Superior temporal gyrus (tissue), 1 donor: ENCODE measurements around the gene GPX8.

Experiments
- DNase-seq: peaks from one replicate; pipeline ENCODE4 v3.0.0-alpha.2; 2016; ENCODE audit errors: extremely low spot score

GPX8 gene

DNA sequence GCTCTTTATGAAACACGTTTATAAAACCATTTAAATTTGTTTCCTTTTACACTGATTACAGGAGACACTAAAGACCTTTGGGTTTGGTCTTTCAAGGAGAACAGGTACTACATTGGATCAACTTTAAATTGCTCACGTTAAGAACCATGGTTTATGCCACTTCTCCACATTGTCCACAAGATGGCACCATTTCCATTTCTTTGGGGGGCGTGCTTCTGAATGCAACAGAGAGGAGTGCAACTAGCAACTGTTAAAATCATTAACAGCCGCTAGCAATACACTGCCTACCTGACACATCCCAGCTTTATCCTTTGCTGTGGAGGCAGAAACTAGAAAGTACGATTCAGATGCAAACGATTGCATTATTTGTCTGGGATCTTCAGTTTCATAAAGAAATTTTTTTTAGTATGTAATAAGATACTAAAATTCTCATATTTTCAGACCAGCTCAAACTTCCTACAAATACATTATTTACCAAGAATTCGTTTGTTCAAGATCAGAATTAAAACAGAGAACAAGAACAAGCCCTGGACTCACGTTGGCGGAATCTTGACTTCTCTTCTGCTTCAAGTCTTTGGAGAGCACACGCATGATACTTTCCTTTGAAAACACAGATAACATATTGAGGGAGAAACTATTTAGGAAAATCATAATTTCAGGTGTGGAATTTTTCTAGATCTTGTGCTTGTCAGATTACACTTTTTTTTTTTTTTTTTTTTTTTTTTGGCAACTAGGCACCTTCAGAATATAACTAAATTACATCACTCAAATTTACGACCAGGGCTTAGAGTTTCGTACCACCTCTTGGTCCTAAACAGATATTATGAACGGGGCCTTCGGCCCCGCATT, 12.3 kb downstream of the GPX8 start:
- DNase-seq: peak; percentile 92

DNA sequence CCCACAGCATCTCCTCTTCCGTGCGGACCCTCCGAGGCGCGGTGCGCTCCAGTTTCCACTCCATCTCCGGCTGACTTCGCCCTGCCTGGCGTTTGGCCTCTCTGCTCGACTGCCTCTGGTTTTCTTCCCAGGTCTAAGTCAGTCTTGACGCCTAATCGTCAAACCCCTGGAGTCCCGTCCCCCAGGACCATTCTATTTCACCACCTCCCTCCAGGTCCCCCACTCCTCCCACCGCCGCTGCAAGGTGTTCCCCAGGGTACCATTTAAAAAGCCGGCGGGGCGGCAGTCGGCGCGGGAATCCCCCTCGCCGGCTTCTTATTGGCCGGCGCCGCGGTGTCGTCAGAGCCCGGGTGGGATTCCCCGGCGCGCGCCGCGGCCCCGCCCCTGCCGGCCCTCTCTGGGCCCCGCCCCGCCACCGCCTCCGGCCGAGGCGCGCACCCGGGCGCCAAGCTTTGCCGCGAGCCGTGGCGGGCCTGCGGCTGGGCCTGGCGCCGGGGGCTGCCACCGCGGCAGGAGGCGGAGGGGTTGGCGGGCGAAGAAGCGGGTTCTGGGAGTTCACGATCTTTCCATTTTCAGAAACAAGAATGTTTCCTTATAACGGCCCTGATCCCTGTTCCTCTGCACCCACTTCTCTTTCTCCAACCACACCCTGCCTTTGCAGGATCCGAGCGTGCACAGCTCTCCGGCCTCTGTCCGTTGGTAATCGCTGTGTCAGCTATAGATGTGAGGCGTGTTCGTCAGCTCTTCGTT, 13.1 kb downstream of the GPX8 start, which contains the start of gene CDC20B:
CDC20B (minus strand) TSS at position 241 of the 750 bp plus-strand sequence; CDS start at position 64, 177 bp downstream.
- no peak for DNase-seq

DNA sequence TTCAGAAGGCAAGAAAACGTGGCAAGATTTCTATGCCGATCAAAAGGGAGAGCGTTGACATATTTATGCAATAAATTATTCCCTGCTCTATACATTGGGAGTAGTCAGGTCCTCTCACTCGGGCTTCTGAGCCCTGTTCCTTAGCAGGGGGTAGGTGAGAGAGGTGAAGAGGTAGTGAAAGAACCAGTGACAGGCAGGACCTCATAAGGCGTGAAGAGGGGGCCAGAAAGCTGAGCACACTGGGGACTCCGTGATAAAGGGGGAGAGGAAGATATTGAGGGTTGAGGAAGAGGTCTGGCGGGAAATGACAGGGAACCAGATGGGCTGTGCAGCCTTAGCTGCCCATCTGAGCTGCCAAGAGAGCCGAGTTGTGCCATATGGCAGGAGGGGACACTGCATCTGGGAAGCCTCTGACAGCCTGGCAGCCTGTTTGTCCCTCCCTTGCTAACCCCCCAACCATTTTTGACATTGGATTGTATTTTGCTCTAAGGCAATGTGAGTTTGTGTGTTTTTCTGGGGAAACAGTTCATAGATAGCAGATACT, 13.8 kb downstream of the GPX8 start:
- DNase-seq: peak; percentile 29

DNA sequence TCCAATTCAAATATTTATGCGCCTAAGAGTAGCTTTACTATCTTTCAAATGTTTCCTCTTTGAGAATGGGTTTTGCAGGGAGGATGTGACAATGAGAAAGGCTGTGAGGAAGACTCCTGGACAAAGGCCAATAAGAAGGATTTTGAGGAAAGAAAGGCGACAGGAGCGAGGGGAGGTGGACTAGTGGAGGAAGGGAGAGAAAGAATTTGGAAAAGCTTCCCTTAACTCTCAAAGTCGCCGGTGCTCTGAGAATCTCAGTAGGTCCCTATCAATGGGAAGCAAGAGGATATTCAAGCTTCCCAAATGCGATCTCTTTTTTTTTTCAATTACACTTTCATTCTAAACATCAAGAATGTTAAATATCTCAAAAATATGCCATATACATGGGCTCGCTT, 15.8 kb downstream of the GPX8 start:
- DNase-seq: no peak

DNA sequence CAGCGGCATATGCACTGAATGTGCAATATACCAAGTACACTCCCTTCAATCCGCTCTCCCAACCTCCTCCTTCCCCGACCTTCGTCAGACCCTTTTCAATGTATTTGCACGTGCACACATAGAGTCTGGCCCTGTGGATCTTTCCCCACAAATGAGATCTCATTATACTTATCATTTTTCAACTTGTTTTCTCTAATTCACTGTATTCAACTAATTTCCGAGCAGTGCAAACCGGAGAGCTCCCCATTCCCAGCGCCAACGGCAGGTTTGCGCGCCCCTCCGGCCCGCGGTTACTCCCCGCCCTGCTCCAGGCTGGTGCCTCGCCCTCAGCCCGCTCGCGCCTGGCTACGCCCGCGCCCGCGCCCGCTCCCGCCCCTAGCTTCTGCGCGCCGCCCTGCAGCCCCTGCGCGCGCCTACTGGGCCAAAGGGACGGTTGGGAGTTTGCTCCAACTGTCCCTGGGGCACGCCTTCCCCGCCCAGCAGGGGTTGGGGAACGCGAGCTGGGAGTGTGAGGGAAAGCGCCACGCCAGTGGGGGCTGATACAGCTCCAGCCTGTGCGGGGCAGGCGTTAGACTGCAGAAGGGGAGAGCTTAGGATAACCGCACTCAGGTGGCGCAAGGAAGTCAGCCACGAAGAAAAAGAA, 16.3 kb downstream of the GPX8 start:
- no peak for DNase-seq

DNA sequence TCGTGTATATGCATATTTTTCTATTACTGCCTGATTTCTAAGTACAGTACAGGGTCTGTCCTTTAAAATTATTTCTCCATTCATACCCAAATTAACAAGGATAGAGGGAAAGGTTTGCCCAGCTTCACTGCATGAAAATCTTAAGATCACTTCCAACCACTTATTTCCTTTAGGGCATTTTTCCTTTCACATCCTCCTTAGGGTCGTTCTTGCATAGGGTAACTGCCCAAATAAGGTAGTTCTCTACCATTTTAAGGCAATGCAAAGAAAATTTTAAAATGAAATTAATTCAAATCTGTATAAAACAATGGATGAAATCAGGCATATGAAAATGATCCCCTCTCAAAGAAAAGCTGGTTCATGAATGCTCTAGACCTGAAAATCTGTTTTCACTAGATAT, 17.1 kb downstream of the GPX8 start:
- DNase-seq: no peak

DNA sequence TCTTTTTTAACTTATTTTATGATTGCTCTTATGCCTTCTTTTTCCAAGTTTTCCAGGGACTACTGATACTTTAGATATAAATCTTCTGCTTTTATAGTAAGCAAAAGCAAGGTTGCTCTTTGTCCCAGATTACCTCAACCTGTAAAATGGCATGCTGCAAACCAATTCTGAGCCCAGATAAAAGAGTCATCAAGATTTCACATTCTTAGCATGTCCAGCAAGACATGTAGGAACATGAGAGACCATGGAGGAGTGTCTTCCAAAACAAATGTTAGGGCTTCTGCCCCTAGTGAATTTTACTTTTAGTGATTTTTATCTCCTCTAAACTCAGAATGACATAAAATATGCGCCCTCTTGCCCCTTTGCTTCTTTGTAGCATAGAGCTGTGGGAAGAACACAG, 20.0 kb downstream of the GPX8 start:
- DNase-seq: no peak

DNA sequence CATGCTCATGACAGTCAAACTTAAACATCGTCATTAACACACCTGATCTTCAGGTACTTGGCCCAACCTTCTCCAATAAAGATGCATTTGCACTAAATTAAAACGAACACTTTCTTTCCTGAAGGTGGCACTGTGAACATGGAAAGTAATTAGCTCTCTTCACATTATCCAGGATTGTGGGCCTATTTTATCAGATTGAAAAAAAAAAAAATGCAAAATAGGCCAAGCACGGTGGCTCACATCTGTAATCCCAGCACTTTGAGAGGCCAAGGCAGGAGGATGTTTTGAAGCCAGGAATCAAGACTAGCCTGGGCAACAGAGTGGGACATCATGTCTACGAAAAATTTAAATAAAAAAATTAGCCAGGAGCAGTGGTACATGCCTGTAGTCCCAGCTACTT, 27.4 kb downstream of the GPX8 start:
- no peak for DNase-seq

DNA sequence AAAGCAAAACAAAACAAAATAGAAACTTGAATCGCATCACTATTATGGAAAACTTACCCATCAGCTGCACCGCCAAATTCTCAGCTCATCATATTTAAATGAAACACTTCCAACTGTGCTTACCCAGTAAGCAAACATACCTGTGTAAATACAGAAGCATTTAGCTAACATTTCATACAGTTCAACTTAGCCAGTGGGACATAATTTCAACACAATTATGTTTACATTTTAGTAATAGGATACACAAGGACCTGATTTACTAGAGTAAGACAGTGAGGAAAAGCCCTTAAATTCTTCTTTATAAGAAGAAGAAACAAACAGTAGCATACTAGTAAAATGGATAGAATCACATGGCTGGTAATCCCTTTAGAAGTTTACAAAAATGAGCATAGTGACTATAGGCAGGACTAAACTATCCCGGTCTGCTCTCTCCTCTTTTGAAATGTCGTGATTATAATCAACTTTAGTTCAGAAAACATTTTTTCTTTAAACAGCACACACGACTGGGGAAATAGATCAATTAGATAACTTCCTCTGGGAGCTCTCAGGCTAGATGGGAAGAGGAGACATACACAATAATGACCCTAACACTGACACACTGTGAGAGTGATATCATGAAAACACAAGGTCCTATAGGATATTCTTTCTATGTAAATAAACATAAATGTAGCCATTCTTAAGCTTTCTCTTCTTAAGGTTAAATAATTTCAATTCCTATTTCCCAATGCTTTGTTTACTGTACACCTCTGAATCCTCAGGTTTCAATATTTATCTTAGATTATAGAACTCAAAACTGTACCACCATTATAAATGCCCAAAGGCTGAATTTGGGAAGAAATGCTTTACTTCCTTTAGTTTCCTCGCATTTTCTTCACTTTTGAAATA, 28.9 kb downstream of the GPX8 start:
- no peak for DNase-seq

DNA sequence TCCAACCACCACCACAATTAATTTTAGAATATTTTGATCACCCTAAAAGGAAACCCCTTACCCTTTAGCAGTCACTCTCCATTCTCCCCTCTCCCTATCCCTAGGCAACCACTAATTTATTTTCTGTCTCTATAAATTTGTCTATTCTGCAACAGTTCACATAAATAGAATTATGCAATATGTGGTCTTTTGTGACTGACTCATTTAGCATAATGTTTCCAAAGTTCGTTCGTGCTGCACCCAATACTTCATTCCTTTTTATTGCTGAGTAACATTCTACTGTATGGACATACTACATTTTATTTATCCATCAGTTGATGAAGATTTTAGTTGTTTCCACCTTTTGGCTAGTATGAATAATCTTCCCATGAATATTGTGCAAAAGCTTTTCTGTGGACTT, 31.2 kb downstream of the GPX8 start:
- DNase-seq: no peak

DNA sequence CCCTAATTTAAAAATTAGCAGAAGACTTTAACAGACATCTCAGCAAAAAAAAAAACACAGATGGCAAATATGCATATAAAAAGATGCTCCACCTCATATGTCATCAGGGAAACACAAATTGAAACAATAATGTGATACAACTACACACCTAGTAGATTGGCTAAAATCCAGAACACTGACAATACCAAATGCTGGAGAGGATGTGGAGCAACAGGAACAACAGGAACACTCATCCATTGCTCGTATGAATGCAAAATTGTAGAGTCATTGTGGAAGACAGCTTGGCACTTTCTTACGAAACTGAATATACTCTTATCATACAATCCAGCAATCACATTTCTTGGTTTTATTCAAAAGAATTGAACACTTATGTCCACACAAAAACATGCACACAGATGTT, 45.0 kb downstream of the GPX8 start:
- DNase-seq: no peak

DNA sequence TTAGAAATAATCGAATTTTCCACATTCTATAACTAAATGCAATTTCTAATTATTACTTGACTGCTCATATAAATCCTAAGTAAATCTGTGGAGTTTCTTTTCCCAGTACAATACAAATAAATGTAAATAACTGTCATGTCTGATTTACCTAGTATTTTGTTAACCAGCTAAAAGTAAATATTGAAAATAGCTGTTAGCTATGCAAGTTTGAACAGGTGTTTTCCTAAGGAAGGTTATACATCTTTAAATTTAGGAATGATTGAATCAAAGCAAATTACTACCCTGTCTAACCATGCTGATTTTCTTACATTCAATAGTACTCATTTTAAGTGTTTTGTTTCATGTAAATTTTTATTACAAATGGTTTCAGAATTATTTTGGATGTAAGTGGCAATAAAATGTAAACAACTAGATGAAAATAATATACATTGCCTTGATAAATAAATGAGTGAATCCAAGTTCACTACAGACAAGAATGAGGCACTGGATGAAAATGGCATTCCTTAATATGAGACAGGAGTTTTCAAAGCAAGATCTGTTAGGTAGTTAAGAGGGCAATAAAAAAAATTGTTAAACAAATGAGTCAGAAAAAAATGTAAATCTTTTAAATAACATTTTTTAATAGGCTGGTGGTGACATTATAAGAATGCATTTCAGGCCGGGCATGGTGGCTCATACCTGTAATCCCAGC, 51.4 kb downstream of the GPX8 start:
- DNase-seq: no peak
